ENCODE results near the gene RBMS1.

RBMS1 gene

DNA sequence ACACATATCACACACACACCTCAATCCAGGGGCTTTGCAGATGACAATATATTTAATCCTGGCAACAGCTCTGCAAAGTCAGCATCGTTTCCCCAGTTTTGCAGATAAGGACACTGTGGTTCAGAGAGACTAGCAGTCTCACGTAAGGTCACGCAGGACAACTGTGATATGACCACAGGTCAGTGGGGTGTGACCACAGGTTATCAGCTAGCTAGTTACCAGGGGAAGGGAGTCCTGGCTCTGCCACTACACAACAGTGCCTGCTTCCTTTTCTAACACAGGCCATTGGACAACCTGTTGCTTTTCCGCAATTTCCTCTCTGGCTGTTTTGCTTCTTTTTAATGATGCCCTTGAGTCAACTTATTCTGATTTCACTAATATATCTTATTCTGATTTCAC lies 33.3 kb downstream of the RBMS1 start:
- H3K27ac ChIP-seq (replicated peaks), result no peak overlapping the region
- DNase-seq (ENCODE audit: low read depth in 1 of 2, low spot score in 1 of 2), result no peak
- TF ChIP-seq, protein P1, sequence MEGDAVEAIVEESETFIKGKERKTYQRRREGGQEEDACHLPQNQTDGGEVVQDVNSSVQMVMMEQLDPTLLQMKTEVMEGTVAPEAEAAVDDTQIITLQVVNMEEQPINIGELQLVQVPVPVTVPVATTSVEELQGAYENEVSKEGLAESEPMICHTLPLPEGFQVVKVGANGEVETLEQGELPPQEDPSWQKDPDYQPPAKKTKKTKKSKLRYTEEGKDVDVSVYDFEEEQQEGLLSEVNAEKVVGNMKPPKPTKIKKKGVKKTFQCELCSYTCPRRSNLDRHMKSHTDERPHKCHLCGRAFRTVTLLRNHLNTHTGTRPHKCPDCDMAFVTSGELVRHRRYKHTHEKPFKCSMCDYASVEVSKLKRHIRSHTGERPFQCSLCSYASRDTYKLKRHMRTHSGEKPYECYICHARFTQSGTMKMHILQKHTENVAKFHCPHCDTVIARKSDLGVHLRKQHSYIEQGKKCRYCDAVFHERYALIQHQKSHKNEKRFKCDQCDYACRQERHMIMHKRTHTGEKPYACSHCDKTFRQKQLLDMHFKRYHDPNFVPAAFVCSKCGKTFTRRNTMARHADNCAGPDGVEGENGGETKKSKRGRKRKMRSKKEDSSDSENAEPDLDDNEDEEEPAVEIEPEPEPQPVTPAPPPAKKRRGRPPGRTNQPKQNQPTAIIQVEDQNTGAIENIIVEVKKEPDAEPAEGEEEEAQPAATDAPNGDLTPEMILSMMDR (IDR thresholded peaks at IDR 0.05; ENCODE audit: insufficient read depth, low read length), result no peak
- no peak for TF ChIP-seq GABPA (IDR thresholded peaks at IDR 0.05; ENCODE audit: low read depth)
- TF ChIP-seq SPI1 (IDR thresholded peaks at IDR 0.05; ENCODE audit: borderline replicate concordance, low read depth), result no peak
- no peak for TF ChIP-seq POLR2AphosphoS5 (IDR thresholded peaks at IDR 0.05; ENCODE audit: low read depth)
- TF ChIP-seq, protein P2, sequence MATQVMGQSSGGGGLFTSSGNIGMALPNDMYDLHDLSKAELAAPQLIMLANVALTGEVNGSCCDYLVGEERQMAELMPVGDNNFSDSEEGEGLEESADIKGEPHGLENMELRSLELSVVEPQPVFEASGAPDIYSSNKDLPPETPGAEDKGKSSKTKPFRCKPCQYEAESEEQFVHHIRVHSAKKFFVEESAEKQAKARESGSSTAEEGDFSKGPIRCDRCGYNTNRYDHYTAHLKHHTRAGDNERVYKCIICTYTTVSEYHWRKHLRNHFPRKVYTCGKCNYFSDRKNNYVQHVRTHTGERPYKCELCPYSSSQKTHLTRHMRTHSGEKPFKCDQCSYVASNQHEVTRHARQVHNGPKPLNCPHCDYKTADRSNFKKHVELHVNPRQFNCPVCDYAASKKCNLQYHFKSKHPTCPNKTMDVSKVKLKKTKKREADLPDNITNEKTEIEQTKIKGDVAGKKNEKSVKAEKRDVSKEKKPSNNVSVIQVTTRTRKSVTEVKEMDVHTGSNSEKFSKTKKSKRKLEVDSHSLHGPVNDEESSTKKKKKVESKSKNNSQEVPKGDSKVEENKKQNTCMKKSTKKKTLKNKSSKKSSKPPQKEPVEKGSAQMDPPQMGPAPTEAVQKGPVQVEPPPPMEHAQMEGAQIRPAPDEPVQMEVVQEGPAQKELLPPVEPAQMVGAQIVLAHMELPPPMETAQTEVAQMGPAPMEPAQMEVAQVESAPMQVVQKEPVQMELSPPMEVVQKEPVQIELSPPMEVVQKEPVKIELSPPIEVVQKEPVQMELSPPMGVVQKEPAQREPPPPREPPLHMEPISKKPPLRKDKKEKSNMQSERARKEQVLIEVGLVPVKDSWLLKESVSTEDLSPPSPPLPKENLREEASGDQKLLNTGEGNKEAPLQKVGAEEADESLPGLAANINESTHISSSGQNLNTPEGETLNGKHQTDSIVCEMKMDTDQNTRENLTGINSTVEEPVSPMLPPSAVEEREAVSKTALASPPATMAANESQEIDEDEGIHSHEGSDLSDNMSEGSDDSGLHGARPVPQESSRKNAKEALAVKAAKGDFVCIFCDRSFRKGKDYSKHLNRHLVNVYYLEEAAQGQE (IDR thresholded peaks at IDR 0.05; ENCODE audit: insufficient replicate concordance, low read depth), result no peak
- no peaks in the 10 kb centered on the region for H3K27me3 ChIP-seq (ENCODE audit: insufficient read depth, poor library complexity, severe bottlenecking)
- H3K4me3 ChIP-seq (replicated peaks; ENCODE audit: insufficient read depth, low read length), result no peak overlapping the region

DNA sequence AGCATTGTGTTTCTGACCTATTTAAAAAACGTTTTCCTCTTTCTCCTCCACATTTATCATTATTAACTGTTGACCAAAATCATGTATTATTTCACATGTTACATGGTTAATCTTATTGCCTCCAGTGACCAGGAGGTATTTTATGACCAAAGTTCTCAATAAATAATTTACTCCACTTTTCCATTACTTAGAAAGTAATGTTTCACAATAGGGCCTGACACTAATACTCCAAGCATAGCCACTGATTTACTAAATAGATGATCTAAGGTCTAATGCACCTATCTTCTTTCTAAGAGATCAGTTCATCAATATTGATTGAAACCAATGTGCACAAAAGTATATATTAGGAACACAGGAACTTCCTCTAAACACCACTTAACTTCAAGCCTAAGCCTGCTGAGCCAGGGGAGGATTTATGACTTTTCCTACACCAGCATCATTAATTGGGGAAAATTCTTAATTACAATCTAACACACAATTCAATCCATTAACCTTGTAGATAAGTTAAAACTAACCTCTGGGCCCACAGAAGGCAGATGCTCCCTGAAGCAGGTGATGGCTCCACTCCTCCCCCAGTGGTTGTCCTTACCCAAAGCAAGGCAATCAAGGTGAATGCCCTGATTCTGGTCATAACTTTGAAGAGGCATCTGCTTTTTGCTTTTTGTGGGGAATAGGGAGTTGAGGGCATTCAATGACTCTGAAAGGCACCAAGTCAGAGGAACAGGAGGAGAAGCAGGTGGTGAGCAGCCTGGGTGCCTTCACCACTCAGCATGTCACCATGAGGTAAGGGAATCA lies 33.9 kb downstream of the RBMS1 start:
- DNase-seq (ENCODE audit: low read depth in 1 of 2, low spot score in 1 of 2), result no peak
- Histone ChIP-seq H3K4me3 (replicated peaks; ENCODE audit: insufficient read depth, low read length) (no peak overlapping the region), H3K27ac (replicated peaks) (no peak overlapping the region), H3K27me3 (ENCODE audit: insufficient read depth, poor library complexity, severe bottlenecking) (no peaks in the 10 kb centered on the region)
- no peak for TF ChIP-seq POLR2AphosphoS5 (IDR thresholded peaks at IDR 0.05; ENCODE audit: low read depth)
- no peak for TF ChIP-seq GABPA (IDR thresholded peaks at IDR 0.05; ENCODE audit: low read depth)
- no peak for TF ChIP-seq SPI1 (IDR thresholded peaks at IDR 0.05; ENCODE audit: borderline replicate concordance, low read depth)
- TF ChIP-seq, protein P1 (IDR thresholded peaks at IDR 0.05; ENCODE audit: insufficient read depth, low read length), result no peak
- TF ChIP-seq, protein P2 (IDR thresholded peaks at IDR 0.05; ENCODE audit: insufficient replicate concordance, low read depth), result no peak

DNA sequence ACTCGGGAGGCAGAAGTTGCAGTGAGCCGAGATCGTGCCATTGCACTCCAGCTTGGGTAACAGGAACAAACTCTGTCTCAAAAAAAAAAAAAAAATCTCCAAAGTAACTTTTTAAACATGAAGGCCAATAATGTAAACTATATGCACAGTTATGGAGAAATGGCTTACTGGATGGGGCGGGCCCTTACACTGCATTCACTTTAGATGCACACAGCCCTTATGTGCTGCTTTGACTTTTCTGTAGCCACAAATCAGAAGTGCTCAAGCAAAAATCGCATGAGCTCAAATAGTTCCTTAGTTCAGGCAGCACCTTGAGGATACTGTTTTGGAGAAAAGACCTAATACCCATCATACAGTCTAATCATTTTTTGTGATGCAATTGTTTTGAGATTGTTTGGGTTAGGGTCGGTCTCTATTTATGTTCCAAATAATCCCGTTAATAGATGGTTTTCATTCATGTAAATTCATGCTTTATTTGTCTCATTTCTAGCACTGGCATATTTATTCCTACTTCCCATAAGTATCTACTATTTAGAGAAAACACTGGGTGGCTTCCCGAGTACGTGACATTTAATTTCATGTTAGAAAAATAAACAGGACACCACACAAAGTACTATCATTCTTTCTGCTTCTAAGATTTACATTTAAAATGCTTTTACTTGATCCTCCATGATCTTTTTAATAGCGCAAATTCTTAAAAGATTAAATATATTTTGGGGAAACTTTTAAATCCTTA lies 34.7 kb downstream of the RBMS1 start:
- DNase-seq (ENCODE audit: low read depth in 1 of 2, low spot score in 1 of 2), result no peak
- TF ChIP-seq SPI1 (IDR thresholded peaks at IDR 0.05; ENCODE audit: borderline replicate concordance, low read depth), result no peak
- TF ChIP-seq GABPA (IDR thresholded peaks at IDR 0.05; ENCODE audit: low read depth), result no peak
- TF ChIP-seq POLR2AphosphoS5 (IDR thresholded peaks at IDR 0.05; ENCODE audit: low read depth), result no peak
- TF ChIP-seq, protein P2 (IDR thresholded peaks at IDR 0.05; ENCODE audit: insufficient replicate concordance, low read depth), result no peak
- TF ChIP-seq, protein P1 (IDR thresholded peaks at IDR 0.05; ENCODE audit: insufficient read depth, low read length), result no peak
- Histone ChIP-seq H3K4me3 (replicated peaks; ENCODE audit: insufficient read depth, low read length) (no peak overlapping the region), H3K27ac (replicated peaks) (no peak overlapping the region), H3K27me3 (ENCODE audit: insufficient read depth, poor library complexity, severe bottlenecking) (no peaks in the 10 kb centered on the region)

All from HL-60 (cell line).